IPS DF 4.7 (cell line): ENCODE measurements around the gene CCDC15.

ENCODE experiments used
- DNase-seq: peaks from one replicate; pipeline ENCODE4 v3.0.0-alpha.2; 2013; ENCODE audit warnings: low spot score; ENCODE audit errors: extremely low read depth

Gene CCDC15

DNA sequence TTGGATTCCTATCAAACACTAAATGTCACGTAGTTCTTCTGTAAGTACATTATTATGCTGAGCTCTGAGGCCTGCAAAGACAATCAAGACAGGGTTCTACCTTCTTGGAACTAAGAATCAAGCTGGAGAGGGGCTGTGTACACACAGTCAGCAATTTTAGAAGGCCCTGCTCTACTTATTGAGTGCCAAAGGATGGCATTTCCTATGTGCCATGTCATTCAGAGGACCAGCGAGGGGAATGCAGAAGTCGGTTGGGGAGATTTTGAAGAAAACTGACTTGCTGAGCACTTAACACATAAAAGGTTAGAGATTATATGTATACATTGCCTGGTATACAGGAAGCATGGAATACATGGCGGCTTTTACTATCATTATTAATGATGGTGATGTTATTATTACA is 114.4 kb downstream of the CCDC15 start:
- DNase-seq = no peak

DNA sequence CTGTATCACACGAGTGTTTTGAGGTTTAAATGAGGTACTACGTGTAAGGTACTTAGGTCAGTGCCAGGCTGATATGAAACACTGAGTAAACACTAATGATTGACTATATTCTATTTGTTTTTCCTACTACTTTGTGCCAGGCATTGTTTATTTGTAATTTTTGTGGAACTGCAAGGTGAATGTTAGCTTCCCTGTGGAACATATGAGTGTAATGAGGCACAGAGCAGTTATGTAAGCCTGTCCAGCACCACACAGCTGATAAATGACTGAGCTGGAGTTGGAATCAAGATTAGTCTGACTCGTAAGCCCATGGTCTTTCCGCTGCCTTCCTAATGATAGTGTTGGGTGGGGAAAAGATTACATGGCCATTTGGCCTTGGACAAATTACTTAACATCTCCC is 115.0 kb downstream of the CCDC15 start:
- no peak for DNase-seq

DNA sequence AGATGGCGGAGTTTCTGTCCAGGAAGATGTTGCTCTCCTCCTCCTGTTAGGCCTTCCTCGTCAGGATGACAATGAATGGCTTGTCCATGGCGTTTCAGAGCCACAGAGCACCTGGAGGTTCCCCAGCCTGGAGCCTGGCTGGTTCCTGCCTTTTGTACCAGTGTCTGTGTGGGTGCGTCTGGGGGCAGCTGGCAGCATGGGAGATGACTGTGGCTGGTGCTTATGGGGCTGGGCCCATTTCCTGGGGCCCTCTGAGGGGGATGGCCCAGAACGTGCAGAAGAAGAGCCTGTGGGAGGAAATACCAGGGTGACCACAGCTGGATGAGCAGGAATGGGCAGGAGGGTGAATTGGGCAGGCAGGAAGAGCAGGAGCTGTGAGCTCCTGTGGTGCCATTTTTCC is 115.8 kb downstream of the CCDC15 start:
- no peak for DNase-seq

GRCh38 chr11:125070699-125071254 is 116.8 kb downstream of the CCDC15 start:
- DNase-seq = no peak

GRCh38 chr11:125071435-125071834 is 117.4 kb downstream of the CCDC15 start:
- no peak for DNase-seq

DNA sequence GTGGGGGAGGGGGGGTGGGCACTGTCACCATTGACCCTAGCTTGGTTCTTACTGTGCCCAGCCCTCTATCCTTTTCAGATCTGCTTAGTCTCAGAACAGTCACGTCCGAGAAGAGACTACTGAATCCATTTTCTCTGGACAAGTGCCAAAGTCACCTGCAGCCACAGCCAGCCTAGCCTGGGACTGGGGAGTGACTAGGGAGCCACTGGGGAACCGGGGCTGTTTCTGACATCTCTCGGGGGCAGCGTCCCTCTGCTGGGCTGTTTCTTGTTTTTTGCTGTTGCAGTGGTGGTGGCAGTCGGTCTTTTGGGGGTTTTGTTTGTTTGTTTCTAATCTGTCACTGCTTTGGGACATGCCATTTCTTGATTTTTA is 117.8 kb downstream of the CCDC15 start:
- no peak for DNase-seq

- no peak for DNase-seq
Observed at GRCh38 chr11:125072218-125072960, 118.4 kb downstream of the CCDC15 start.

DNA sequence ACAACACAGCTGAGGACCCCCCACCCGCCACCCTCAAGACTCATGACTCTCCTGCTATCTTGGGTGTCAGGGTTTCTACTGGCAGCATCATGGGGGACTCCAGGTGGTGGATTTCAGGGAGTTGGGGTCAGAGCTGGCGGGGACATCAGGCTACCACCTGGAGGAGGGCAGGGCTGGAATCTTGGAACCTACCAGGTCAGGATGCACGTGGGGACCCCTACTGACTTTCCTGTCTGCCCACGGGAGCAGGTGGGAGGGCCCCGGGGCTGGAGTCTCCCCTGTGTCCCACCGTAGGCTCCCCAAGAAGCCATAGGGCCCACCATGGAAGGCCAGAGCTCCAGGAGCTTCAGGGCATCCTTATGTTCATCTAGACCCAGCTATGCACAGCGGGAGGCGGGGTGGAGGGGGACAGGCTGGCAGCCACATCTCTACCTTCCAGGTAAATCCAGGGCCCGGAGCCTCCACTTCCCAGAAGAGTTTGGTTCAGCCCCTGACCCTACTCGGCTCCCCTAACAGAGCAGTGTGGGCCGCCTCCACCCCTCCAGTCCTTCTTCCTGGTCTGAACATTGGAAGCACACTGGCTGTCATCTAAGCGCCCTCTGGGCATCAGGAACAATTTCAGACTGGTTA is 119.1 kb downstream of the CCDC15 start:
- no peak for DNase-seq

DNA sequence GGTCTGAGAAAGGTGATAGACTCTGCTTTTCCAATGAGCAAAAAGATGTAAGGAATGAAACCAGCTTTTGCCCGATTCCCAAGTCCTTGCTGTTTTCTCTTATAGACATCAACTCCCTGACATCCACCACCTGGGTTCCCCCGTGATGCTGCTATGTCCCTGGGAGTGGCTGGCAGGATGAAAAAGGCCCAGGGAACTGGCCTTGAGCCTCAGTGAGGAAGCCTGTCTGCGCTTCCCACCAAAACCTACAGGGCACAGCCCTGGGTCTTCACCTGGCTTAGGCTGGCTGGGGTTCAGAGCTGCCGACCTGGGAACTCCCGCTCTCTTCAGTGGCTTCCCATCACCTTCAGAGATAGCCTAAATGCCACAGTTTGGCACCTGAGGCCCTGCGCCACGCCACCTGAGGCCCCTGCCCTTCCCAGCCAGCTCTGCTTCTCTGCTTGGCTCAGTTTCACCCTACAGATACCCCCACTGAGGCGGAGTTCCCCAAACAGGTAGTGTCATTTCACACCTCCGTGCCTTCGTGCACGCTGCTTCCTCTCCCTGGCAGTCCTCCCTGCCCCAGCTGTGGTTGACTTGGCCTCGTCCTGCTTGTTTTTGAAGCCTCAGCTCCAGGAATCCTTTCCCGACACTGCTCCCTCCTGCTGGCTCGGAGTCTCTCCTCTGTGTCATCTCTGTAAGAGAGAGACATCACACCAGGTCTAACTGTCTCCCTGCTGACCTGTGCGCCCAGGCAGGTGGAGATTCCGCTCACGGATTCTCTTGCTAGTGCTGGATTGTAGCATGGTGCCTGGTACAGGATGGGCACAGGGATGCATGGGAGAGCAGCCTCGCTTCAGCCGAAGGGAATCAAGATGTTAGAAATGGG is 119.8 kb downstream of the CCDC15 start:
- no peak for DNase-seq

DNA sequence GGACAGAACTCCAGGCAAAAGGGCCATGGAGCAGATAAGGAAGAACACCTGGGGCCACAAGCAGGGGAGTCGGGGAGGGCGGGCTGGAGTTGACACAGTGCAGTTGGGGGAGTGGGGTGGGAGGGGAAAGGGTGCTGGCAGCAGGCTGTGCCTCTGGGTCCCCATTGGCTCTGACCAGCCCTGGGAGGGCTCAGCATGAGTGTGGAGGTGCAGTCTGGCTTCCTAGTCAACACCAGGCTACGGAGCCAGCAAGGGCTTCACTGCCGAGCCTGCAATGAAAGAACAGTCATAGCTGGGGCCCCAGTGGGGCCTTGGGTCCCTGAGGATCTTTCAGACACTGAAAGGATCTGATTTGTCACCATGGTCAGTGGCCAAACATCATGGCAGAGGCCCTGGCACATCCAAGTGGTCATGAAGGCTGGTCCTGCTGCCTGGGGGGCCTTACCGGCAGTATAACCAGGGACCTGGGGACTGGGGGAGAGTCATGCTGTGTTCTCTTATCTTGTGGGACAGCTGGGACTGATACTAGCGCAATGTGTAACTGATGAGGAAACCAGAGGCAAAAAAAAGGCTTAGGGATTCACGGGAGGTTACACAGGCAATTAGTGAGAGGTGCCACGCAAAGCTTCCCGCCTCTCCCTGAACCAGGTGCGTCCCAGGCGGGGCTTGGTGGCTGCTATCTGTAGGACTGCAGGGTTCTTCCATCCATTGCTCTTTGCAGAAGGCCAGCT is 120.7 kb downstream of the CCDC15 start:
- DNase-seq = no peak

DNA sequence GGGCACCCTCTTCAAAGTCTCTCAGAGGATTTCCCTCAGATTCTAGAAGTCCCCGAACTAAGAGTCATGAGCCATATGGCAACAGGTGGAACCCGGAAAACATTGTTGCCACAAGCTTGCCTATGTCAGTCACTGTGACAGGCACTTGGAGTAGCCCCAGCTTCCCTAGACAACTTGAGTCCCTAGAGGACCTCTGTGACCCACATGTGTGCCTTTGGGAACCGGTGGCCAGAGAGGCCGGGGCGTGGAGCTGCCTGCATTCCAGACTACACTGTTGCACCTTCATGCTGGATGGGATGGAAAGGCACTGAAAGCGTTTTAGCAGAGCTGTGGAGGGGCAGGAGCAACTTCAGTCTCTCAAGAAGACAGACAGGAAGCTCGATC is 121.2 kb downstream of the CCDC15 start:
- no peak for DNase-seq

GRCh38 chr11:125075900-125076317 is 121.9 kb downstream of the CCDC15 start:
- DNase-seq = no peak

DNA sequence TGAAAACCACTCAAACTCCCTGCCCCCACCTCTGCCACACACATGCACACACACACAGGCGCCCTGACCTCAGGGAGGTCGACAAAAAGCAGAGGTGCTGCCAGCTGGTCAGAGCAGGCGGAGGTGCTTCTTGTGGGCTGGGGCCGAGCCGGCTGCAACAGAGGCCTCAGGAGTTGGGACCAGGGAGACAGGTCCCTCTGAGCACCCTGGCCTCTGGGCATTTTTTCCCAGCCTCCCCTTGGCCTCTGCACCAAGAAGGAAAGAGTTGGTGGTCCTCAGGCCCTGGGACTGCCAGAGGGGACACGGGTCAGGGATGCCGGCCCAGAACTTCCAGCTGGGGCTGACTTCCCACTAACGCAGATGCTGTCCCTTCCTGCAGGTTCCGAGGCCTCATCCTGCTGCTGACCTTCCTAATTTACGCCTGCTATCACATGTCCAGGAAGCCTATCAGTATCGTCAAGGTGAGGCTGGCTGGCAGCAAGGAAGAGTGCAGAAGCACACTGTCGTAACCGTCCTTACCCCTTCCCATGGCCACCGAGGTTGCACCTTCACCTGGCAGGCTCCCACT is 122.5 kb downstream of the CCDC15 start:
- no peak for DNase-seq

DNA sequence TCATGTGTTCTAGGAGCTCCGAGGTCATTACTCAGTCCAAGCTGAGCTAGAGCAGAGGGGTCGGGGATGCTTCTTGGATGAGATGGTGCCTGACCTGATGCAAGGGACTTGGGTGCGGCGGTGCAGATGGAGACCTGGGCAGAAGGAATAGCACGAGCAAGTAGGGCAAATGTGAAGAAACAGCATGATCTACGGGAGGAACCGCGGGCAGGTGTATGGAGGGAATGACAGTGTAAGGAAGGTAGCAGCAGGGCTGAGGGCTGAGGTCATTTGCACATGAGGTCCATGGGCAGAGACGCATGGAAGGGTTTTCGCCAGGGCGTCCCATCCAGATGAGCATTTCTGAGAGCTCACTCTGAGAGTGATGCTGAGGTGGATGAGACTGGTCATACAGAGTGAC is 124.0 kb downstream of the CCDC15 start:
- DNase-seq = no peak

DNA sequence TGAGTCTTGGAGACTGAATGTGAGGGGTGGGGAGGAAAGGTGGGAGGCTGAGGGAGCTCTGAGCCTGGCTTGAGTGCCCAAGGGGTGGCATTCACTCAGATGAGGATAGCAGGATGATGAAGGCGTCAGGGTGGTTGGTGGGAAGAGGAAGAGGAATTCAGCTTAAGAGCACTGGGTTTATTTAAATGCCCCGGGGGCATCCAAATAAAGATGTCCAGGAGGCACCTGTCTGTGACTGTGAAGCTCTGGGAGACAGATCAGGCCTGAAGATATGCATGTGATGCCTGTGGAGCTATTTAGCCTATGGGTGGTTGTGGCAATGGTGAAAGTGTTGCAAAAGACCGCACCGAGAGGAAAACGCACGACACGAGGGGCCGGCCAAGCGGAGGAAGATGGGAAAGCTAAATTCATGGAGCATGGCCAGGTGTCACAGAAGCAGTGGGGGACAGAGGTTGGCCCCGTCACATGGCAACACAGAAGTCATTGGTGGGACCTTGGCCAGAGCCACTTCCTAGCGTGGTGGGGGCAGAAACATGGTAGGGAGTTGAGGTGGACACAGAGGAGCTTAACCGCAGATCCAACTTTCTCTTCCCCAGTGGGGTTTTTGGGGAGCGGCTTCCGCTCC is 124.6 kb downstream of the CCDC15 start:
- no peak for DNase-seq

DNA sequence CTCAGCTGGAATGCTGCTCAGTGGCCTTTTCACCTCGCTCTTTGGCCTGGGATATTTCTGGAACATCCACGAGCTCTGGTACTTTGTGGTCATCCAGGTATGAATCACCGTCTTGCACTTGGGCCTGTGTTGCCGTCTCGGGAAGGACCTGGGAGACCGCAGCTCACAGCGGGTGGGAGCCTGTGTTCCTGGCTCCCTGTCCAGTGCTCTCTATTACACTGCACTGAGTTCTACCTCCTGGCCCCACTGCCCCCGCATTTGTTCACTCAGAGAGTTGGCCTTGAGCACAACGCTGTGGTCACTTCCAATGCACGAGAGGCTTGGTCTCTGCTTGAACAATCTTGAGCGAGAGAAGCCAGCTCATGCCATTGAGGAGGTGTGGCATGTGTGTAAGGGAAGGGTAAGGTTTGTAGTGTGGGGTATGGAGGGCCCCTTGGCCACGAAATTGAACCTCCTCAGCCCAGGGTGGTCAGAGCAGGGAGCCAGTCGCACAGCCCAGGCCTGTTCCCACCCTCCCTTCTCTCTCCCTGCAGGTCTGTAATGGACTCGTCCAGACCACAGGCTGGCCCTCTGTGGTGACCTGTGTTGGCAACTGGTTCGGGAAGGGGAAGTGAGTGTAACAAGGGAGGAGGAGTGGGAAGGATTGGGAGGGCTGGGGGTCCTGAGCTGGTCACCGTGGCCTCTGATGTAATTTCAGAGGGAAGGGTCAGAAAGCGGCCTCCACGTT is 125.3 kb downstream of the CCDC15 start:
- no peak for DNase-seq

DNA sequence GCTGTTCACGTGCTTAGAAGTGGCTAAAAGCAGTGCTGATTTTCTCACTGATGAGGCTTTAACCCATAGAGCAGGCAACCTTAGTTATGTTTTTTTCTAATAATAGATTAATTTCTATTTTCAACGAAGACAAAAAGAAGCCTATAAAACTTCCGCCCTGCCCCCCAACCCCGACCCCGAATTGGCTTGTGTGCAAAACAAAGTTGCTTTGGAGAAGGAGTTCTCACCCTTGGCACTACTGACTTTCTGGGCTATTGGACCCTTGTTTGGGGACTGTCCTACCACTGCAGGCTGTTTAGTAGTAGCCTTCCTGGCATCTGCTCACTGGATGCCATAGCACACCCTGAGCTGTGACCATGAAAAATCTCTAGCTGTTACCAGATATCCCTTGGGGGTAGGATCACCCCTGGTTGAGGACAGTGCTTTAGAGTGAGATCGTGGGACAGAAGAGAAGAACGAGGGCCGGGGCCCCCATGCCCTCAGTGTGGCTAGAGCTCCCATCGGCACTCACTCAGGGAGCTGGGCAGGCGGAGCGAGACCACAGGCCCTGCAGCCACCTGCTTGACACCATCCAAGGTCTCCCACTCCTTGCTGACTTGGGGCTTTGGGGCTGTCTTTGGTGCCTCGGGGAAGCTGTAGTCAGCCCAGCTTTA is 126.0 kb downstream of the CCDC15 start:
- DNase-seq = no peak

GRCh38 chr11:125080531-125080911 is 126.5 kb downstream of the CCDC15 start:
- DNase-seq = no peak

- no peak for DNase-seq
Observed at GRCh38 chr11:125081098-125081798, 127.2 kb downstream of the CCDC15 start.
